KMS-11 (cell line): Measurements from ENCODE around the gene ACSL6.

Experiments used
- H2AFZ ChIP-seq: fragments of 200-600 bp; sonication (generic); 2 replicates; pipeline ENCODE4 v1.6.1; 2016; ENCODE audit warnings: antibody characterized with exemption, mixed run types, low read depth
- H3K27ac ChIP-seq: fragments of 200-600 bp; sonication (generic); 2 replicates; pipeline ENCODE4 v1.6.1; 2016; ENCODE audit warnings: mild to moderate bottlenecking, mixed run types
- H3K27me3 ChIP-seq: fragments of 200-600 bp; sonication (generic); 2 replicates; pipeline ENCODE4 v1.6.1; 2017; ENCODE audit warnings: mild to moderate bottlenecking, low read depth, mixed run types, moderate library complexity; ENCODE audit not compliant: insufficient read depth
- H3K36me3 ChIP-seq: fragments of 200-600 bp; sonication (generic); 2 replicates; pipeline ENCODE4 v1.6.1; 2017; ENCODE audit warnings: mild to moderate bottlenecking, mixed run types; ENCODE audit not compliant: insufficient read depth
- H3K4me1 ChIP-seq: fragments of 200-600 bp; sonication (generic); 2 replicates; pipeline ENCODE4 v1.6.1; 2016; ENCODE audit warnings: mild to moderate bottlenecking, low read depth, mixed run types; ENCODE audit not compliant: poor library complexity, severe bottlenecking
- H3K4me2 ChIP-seq: fragments of 200-600 bp; sonication (generic); 2 replicates; pipeline ENCODE4 v1.7.0; 2016; ENCODE audit warnings: mild to moderate bottlenecking, mixed run types
- H3K4me3 ChIP-seq: fragments of 200-600 bp; sonication (generic); IDR thresholded peaks from 2 replicates; pipeline ENCODE4 v1.6.1; 2017; ENCODE audit warnings: low read depth, low read length, mixed read lengths; ENCODE audit not compliant: insufficient read depth
- H3K79me2 ChIP-seq: fragments of 200-600 bp; sonication (generic); 2 replicates; pipeline ENCODE4 v1.6.1; 2016; ENCODE audit warnings: low read depth, mixed run types; ENCODE audit not compliant: insufficient read depth
- H3K9ac ChIP-seq: fragments of 200-600 bp; sonication (generic); 2 replicates; pipeline ENCODE4 v1.6.1; 2016; ENCODE audit warnings: mild to moderate bottlenecking, mixed run types
- H4K20me1 ChIP-seq: fragments of 200-600 bp; sonication (generic); 2 replicates; pipeline ENCODE4 v1.6.1; 2016; ENCODE audit warnings: mild to moderate bottlenecking, mixed run types; ENCODE audit not compliant: insufficient read depth
- TF ChIP-seq, protein P1 (sequence below): fragments of 200-600 bp; sonication (generic); conservative IDR thresholded peaks from 2 replicates; pipeline ENCODE4 v1.6.1; 2017; ENCODE audit warnings: low read depth, mild to moderate bottlenecking, antibody characterized with exemption, low read length, moderate library complexity, mixed read lengths

The ACSL6 gene

DNA sequence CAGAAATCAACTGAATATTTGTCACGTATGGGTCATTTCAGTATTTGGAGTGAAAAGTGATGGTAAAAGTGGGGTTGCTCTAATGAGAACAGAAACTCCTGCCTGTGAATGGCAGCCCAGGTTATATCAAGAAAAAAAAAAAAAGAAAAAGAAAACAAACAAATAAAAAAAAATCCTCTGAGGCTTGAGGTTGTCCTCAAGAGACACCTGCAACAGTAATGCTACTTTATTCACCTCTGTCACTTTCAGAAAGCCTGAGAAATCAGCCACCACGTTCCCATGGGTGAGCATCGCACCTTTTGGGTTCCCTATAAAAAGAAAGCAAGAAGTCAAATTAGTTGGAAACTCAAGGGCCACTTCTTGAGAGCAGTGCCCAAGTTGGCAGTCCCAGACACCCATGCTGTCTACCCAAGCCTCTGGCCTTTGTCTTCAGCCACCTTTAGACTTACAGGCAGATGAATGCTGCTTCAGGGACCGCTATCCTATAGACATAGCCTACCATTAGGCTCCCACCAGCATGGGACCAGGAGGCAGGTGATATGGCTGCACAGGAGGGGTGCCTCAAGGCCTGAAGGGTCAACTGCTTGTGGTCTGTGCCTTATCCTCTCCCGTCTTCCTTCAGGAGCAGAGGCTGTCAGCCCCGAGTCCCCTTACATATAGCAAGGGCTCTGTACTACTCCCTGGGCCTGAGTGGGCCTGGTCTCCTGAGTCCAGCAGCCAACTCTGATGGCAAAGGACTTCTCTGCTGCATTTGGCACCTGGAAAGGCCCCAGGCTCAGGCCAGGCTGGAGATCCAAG lies 34.8 kb downstream of the ACSL6 start:
- Histone ChIP-seq H2AFZ (no peak overlapping the region), H3K9ac (no peak overlapping the region), H4K20me1 (no peaks in the 10 kb centered on the region), H3K27ac (no peak overlapping the region), H3K4me2 (no peak overlapping the region), H3K4me1 (no peaks in the 10 kb centered on the region), H3K36me3 (no peaks in the 10 kb centered on the region), H3K4me3 (no peak overlapping the region), H3K79me2 (no peaks in the 10 kb centered on the region), H3K27me3 (no peaks in the 10 kb centered on the region)
- TF ChIP-seq, protein P1, sequence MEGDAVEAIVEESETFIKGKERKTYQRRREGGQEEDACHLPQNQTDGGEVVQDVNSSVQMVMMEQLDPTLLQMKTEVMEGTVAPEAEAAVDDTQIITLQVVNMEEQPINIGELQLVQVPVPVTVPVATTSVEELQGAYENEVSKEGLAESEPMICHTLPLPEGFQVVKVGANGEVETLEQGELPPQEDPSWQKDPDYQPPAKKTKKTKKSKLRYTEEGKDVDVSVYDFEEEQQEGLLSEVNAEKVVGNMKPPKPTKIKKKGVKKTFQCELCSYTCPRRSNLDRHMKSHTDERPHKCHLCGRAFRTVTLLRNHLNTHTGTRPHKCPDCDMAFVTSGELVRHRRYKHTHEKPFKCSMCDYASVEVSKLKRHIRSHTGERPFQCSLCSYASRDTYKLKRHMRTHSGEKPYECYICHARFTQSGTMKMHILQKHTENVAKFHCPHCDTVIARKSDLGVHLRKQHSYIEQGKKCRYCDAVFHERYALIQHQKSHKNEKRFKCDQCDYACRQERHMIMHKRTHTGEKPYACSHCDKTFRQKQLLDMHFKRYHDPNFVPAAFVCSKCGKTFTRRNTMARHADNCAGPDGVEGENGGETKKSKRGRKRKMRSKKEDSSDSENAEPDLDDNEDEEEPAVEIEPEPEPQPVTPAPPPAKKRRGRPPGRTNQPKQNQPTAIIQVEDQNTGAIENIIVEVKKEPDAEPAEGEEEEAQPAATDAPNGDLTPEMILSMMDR: no peak

DNA sequence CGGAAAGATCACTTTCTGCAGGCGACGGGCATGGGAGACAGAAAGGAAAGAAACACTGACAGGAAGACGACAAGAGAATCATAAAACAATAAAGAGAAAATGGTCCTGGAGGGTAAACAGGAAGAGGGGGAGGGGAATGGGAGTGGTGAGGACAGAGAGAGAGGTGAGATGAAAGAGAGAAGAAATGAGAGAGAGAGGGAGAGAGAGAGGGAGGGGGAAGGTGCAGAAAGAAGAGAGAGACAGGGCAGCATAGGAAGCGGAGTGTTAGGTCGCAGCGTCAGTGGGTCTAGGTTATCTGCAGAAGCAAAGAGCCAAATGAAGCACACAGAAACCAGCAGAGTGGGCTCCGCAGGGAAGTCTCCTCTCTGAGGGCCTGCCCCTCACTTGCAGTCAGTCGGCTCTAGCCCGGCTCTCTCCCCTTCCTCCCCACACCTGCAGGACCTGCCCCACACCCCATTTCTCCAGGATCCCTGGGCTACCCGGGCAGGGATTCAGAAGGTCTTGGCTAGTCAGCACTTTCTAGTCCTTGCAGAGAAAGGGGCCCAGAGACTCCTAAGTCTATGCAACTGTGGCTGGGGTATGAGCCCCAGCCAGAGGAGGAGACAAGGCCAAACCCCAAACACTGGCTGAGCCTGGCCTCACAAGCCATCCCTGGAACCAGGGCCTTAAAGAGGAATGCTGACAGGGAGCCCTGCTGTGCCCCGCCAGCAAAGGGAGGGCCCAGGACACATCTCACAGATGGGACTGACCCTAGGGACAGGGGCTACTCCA lies 36.3 kb downstream of the ACSL6 start:
- H3K4me1 ChIP-seq: no peaks in the 10 kb centered on the region
- H2AFZ ChIP-seq: no peak overlapping the region
- H4K20me1 ChIP-seq: no peaks in the 10 kb centered on the region
- TF ChIP-seq, protein P1: no peak
- no peak overlapping the region for H3K4me2 ChIP-seq
- H3K27ac ChIP-seq: no peak overlapping the region
- no peaks in the 10 kb centered on the region for H3K79me2 ChIP-seq
- no peak overlapping the region for H3K9ac ChIP-seq
- no peaks in the 10 kb centered on the region for H3K36me3 ChIP-seq
- no peaks in the 10 kb centered on the region for H3K27me3 ChIP-seq
- H3K4me3 ChIP-seq: no peak overlapping the region

DNA sequence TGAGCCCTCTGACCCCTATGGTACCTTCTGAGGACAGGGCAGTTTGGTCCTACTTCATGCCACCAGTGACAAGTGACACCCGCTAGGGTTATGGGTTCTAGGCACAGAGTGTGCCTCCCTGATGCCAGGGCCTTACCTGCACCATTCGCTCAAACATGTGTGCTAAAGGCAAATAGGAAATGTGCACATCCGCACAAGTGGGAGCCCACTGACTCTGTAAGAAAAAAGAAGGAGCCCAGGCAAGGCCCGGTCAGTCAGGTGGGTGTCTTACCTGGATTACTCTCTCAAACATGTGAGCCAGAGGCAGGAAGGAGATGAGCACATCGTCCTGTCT lies 36.9 kb downstream of the ACSL6 start:
- no peaks in the 10 kb centered on the region for H3K79me2 ChIP-seq
- H3K4me3 ChIP-seq: no peak overlapping the region
- H3K27ac ChIP-seq: no peak overlapping the region

DNA sequence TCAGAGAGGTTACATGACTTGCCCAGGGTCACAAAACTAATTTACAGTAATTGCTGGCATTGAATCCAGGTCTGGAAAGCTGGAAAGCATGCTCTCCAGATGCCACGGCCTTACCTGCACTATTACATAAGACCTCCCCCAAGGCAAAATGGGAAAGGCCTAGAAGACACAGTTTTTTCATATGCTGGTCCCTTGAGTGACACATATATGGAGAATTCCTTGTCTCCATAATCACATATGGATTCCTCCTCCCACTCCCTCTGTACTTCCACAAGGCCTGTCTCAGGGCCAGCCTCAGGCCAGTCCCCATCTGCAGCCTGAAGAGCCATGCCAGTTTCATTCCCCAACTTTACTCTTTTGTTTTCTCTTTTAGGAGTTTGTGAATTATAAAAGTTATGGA lies 37.4 kb downstream of the ACSL6 start:
- Histone ChIP-seq H3K4me3 (no peak overlapping the region), H4K20me1 (no peaks in the 10 kb centered on the region), H3K27me3 (no peaks in the 10 kb centered on the region), H3K4me1 (no peaks in the 10 kb centered on the region), H3K79me2 (no peaks in the 10 kb centered on the region), H3K27ac (no peak overlapping the region), H3K4me2 (no peak overlapping the region), H3K36me3 (no peaks in the 10 kb centered on the region), H3K9ac (no peak overlapping the region), H2AFZ (no peak overlapping the region)
- TF ChIP-seq, protein P1: no peak

More for the DNA sequence above, 36.9 kb downstream of the ACSL6 start:
- H3K36me3 ChIP-seq: no peaks in the 10 kb centered on the region
- TF ChIP-seq, protein P1: no peak
- H2AFZ ChIP-seq: no peak overlapping the region
- H3K4me2 ChIP-seq: no peak overlapping the region
- no peaks in the 10 kb centered on the region for H4K20me1 ChIP-seq
- no peak overlapping the region for H3K9ac ChIP-seq
- H3K27me3 ChIP-seq: no peaks in the 10 kb centered on the region
- H3K4me1 ChIP-seq: no peaks in the 10 kb centered on the region
